HL-60/S4 treated with phorbol 12-myristate 13-acetate at 8.2 ng/mL for 4 days and 3 days (cell line): ENCODE results near the gene SNAP91.
"Not testable (repeated sequence)": the region's sequence is repeated elsewhere in the genome, so short reads cannot be mapped to it uniquely, and the experiment has no call there.

Experiments used
- in situ Hi-C: fragments of 300-500 bp; cut with MboI; formaldehyde crosslinking; loops from 2 replicates; pipeline ENCODE4 v1.15.0; 2022; ENCODE audit warnings: low sequenced_read_pairs

SNAP91 gene

DNA sequence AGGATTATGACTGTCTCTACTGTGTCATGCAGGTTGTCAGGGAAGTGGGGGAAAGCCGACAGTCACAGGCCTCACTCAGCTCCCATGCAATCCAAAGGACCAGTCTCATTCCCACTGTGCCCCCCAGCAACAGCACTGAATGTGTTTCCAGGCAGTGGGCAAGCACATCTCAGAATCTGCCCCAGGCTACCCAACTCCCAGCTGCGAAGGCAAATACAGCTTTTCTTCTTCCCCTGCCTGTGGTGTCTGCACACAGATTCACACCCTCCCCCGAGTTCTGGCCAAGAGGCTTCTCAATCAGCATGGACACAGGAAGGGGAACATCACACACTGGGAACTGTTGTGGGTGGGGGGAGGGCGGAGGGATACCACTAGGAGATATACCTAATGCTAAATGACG lies 75.3 kb downstream of the SNAP91 start:
- in situ Hi-C loops, result no loop called here

DNA sequence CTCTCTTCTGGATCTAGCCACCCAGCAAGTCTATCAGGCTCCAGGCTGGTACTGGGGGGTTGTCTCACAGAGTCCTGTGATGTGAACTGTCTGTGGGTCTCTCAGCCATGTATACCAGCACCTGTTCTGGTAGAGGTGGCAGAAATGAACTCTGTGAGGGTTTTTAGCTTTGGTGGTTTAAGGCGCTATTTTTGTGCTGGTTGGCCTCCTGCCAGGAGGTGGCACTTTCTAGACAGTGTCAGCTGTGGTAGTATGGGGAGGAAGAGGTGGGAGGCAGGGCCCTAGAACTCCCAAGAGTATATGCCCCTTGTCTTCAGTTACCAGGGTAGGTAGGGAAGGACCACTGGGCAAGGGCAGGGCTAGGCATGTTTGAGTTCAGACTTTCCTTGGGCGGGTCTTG lies 75.8 kb downstream of the SNAP91 start:
- in situ Hi-C loops, result no loop called here

DNA sequence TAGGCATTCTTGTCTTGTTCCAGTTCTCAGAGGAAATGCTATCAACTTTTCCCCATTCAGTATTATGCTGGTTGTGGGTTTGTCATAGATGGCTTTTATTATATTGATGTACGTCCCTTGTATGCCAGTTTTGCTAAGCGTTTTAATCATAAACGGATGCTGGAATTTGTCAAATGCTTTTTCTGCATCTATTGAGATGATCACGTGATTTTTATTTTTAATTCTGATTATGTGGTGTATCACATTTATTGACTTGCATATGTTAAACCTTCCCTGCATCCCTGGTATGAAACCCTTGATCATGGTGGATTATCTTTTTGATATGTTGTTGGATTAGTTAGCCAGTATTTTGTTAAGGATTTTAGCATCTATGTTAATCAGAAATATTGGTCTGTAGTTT lies 79.0 kb downstream of the SNAP91 start:
- in situ Hi-C loops, result not testable (repeated sequence)

DNA sequence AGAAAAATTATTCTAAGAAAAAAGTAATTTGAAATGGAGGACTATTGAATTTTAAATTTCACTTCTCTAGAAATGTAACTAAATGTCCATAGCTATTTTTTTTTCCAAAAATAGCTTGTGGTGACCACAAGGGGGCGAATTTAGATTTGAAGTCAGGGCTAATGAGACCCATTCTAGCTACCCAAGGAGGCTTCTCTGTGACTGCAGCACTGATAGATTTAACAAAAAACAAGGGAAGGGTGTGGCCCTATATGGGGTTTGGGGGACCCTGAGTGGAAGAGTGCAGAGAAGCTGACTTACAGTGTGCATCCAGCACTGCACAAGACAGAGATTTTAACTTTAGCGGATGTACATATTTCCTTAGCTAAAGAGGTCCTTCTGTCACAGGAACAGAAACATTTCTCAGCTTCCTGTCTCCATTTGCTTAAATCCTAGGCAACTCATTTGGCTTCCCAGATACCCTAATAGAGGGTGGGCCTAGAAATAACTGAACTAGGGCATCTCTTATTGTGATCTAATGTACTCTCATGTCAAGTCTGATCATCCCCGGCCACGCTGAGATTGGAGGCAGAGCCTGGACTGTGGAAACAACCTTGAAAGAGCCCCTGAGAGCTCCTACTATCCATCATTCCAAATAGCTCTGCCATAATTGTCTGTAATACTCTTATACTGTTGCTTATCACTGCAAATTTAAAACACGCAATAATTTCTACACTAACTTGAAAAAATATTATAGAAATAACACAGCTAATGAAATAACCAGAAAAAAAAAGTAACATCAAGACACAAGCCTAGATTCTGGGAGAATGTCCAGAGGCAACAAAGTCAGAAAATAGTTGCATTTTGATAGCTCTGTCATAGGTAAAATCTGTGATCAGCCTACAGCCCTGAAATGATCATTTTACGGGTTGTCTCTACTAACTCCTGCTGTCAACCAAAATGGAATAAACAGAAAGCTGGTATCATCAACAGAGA lies 93.6 kb downstream of the SNAP91 start:
- in situ Hi-C loops, result no loop called here

DNA sequence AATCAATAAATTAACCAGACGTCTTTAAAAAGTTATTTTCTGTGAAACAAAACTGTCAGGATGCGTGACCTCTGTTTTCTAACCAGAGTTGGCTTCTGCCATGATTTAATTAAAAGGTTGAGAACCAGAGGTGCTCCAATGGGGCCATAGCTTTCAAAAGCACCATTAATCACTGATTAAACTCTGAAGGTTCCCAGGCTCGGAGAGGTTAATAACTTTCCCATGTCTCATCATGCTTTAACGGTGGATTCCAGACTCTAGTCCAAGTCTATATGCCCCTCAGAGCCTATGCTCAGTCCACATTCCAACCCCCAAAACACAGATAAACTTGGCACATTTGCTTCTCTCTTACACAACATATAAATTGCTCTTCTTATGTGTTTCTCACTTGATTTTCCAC lies 95.5 kb downstream of the SNAP91 start:
- in situ Hi-C loops, result no loop called here

DNA sequence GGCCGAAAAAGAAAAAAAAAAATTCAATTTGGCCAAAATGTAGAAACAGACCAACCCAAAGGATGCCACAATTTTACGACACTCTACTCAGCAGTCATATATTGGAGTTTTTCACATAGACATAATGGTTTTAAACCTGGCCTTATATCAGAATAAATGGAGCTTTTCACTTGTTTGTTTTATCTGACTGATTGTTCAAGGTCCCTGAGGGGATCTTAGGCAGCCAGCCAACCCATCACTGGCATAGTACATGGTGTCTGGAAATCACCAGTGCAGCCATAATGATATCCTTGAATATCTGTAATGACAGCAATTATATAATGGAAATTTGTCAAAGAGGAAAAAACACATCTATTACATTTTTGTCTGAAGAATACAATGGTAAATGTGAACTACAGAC lies 99.7 kb downstream of the SNAP91 start:
- in situ Hi-C loops, result no loop called here

DNA sequence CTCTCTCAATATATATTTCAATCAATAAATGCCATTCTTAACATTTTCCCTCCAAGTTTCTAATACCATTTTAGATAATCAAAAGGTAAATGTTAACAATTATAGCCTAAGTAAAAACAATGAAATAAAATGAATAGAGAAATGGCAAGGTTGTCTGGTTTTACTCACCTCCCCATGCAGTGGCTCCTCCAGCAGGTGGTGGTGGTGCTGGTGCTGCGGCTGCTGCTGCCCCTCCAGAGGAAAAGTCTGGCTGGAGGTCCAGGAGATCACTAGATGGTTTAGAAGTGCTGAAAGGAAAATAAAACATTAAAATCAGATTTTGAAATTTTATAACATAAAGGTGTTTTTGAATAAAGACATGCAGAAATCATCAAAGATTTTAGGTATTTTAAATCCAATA lies 103.4 kb downstream of the SNAP91 start:
- in situ Hi-C loops, result no loop called here

DNA sequence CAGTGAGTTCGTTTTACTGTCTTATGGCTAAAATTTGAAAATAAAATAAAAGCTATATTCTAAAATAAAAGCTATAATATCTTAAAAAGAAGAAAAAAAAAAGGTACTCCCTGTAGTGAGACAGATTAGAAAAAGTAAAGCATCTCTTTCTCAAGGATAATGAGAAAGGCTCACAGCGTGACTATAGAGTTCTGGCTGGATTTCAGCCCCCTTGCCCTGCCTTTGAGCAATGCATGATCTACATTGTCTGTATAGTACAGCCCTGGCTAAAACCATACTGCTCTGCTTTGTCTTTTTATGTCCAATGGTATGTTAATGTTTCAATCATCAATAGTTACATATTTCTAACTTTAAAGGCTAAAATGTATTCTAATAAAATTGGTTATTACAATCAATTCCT lies 105.3 kb downstream of the SNAP91 start:
- in situ Hi-C loops, result no loop called here

DNA sequence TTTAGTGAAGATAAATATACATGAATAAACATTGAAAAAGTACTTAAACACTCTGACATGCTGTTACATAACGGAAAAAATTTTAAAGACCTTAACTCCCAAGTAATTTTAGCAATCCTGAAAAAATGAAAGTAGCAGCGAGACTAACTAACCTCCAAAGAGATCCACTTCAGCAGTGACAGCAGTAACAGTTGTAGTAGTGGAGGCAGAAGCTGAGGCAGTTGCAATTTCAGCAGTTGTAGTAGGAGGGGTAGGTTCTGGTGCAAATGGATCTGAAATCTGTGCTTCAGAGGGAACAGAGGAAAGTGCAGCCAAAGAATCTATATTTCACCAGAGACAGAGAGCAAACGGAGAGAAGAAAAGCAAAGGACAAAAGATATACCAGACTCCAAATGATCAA lies 107.8 kb downstream of the SNAP91 start:
- in situ Hi-C loops, result no loop called here

DNA sequence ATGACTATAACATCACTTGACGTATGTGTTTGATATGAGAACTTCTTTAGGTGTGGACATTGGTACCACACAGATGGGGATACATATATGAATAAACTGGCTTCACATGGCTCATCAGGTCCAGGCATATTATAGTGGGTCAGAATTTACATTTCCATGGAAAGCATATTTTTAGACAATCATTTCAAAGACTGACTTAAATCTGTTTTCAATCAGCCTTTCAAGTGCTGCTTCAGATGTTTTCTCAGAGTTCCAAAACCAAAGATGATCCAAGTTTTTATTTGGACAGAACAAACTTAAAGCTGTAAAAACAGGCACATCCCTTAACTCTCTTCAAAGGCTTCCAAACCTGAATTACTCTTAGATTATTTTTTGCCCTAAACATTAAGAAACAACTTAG lies 108.4 kb downstream of the SNAP91 start:
- in situ Hi-C loops, result no loop called here

DNA sequence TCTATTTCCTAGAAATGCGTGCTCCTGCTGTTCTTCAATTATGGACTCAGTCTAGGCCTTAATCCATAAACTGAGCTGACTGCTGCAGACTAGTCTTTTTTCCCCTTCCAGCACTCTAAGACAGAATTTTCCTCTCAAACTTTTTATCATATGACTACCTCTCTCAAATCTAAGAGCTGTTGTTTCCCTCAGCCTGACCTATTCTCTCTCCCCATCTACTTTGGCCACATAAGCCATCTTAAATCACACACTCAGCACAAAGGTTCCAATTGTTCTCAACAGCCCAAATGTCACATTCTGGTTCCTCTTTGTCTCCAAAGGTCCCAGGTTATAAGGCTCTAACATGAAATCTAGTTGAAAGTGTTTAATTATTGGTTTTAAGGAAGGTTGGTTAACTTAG lies 111.4 kb downstream of the SNAP91 start:
- in situ Hi-C loops, result no loop called here

DNA sequence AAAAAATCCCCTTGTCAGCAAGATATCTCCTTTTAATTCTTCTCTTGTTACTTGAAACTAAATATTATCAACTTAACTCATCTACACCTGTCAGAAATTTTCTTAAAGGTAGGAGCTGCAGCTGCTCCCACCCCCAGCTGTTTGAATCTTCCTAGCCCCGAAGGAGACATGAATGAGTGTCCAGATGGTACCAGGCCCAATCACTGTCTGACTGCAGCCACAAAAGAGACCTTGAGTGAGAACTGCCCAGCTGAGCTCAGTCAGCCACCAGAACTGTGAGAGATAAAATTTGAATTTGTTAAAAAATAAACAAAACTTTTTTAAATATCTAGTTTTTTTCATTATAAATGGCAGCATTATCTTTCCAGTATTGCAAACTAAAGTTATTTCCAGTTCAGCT lies 111.8 kb downstream of the SNAP91 start:
- in situ Hi-C loops, result no loop called here

DNA sequence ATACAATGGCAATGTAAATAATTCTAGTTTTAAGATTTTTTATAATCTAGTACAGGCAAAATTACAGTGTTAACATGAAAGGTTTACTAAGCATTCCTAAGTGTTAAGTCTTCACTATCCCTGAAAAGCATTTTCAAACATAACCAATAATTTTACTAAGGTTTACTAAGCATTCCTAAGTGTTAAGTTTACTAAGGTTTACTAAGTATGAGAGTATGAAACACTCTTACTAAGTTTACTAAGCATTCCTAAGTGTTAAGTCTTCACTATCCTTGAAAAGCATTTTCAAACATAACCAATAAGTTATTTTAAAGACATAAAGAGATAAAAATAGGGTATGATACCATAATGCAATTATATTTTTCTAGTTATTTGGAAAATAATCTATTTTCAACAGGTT lies 114.0 kb downstream of the SNAP91 start:
- in situ Hi-C loops, result no loop called here

DNA sequence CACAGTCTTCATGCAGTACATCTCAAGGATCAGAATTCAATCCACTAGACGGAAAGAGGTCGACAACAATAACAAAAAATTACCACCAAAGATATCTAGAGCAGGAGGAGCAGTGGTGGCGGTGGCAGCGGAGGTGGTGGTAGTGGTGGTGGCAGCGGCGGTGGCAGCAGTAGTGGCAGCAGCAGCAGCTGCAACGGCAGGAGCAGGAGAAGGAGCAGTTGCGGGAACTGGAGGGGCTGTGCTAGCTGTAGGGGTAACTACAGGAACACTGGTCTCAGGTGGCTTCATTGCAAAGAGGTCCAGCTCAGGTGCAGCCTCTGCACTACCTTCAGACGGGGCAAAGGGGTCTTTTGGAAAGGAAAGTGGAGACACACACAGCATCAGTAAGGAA lies 115.5 kb downstream of the SNAP91 start:
- in situ Hi-C loops, result no loop called here

DNA sequence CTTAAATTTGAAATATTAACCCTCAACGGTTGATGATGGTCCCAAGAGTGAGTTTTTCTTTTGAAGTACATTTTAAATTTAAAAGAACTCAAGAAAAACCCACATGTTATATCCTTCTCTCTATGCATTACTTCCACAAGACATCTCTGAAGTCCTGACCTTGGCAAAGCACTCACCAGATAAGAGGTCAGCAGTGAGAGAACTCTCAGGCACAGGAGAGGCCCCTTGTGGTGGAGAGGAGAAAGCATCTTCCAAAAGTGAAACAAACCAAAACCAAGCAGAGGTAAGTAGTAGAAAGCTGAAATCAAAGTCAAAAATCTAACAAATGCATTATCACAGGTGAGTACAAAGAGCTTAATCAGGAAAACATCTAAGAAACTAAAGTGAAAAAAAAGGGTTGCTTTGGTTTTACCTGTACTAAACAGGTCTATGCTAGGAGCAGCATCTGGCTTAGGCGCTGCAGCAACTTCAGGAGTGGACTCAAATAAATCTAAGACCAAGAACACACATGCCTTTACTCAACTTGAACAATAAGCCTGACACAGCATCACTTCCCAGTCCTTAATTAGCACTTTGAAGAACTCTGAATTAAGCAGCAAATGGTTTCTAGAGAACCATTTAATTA lies 116.0 kb downstream of the SNAP91 start:
- in situ Hi-C loops, result no loop called here

DNA sequence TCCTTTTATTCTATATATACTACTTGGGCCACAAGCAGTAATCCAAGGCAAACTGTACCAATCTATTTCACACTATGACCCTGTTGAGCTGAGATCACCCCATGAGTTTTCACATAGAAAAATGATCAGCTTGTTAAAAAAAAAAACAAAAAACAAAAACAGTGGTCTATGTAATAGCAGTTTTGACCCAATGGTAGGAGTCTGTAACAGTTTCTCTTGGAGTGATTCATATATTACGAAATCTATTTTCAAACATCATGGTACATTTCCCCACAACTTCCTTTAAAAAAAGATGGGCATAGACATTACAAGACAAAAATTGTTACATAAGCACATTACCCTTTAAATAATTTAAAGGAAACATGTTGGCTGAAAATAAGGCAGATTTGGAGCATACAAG lies 118.5 kb downstream of the SNAP91 start:
- in situ Hi-C loops, result no loop called here

DNA sequence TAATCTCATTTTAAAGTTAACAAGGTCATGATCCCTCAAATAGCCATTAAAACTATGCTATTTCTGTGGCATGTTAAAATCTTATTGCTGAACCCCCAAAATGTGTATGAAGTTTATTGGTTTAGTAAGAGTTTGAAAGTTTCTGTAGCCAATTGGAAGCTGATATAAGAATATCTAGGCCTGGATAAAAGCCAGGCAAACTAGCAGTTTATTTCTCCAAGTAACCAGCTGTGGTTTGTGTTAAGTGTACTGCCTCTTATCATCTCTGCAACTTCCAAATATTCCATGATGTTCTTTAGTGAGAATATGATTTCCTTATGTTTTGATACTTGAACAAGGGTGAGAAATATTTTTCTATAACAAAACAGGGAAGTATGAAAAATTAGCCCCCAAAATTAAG lies 119.8 kb downstream of the SNAP91 start:
- in situ Hi-C loops, result no loop called here

DNA sequence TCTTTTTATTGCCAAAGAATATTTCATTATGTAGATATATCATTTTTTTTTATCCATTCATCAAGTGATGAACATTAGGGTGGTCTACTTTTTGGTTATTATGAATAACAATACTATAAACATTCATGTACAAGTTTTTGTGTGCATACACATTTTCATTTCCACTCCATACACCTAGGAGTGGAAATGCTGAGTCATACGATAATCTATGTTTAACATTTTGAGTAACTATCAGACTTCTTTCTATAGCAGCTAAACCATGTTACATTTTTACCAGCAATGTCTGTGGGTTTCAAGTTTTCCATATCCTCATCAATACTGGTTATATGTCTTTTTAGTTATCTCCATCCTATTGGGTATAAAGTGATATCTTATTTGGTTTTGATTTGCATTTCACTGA lies 130.8 kb downstream of the SNAP91 start:
- in situ Hi-C loops, result no loop called here

DNA sequence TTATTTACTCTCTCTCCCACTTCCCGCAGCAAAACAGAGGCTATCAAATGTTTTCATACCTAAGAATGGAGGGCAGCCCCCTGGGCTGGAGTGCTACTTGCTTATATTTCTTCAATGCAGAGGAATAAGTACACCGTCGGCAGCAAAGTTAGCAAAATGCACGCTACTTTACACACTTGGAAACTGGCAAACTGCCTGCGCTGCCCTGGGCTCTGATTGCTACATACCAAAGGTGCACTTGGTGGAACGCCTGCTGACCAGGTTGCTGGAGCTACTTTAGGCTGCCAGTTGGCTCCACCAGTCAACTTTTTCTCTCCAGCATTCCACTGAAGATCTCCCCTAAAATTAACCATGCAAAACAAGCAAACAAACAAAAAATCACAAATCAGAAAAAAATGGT lies 134.1 kb downstream of the SNAP91 start:
- in situ Hi-C loops, result no loop called here

DNA sequence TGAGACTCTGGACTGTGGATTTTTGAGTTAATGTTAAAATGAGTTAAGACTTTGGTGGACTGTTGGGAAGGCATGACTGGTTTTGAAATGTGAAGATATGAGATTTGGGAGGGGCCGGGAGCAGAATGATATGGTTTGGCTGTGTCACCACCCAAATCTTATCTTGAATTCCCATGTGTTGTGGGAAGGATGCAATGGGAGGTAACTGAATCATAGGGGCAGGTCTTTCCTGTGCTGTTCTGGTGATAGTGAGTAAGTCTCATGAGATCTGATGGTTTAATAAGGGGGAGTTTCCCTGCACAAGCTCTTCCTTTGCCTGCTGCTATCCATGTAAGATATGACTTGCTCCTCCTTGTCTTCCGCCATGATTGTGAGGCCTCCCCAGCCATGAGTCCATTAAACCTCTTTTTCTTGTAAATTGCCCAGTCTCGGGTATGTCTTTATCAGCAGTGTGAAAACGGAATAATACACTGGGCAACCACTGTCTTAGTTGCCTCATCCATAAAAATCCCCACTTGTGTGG lies 137.2 kb downstream of the SNAP91 start:
- in situ Hi-C loops, result not testable (repeated sequence)

DNA sequence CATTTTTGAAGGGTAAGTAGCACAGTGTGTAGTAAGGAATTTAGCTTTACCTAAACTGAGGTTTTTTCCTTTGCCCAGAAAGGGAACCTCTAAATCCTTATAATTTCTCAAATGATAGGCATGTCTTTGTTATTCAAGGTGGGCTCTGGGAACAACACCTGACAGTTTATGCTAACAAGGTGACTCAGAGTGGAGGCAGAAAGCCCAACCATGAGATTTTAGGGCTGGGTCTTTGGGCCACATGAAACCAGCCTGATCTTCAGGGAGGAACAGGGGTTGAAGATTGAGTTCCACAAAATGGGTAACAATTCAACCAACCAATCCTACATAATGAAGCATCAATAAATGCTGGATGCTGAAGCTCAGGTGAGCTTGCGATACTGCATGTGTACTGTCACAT lies 149.9 kb downstream of the SNAP91 start:
- in situ Hi-C loops, result no loop called here

DNA sequence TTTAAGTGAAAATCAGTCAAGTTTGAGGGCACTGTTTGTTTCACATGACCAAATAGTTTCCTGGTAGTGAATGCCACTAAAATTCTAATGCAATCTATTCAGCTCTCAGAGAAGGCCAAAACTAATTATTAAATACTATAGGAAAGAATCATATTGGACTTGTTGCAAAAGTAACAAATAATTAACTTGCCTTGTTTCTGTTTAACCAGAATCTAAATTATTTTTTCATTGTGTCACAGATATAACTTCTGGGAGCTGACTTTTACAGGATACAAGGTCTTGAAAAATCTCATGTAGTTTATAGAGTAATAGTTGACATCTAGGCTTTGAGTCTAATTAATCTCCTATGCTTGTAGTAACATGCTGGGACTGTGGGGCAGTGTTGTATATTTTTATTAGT lies 152.0 kb downstream of the SNAP91 start:
- in situ Hi-C loops, result no loop called here
